Mucosa of stomach (tissue), 1 donor: ENCODE results near the gene MYT1.
"Not testable (repeated sequence)": the region's sequence is repeated elsewhere in the genome, so short reads cannot be mapped to it uniquely, and the experiment has no call there.

Experiments
- H3K27me3 ChIP-seq: one replicate; pipeline ENCODE4 v1.7.0; 2013; ENCODE audit warnings: mild to moderate bottlenecking, low read length; ENCODE audit not compliant: control insufficient read depth, insufficient read depth
- H3K36me3 ChIP-seq: one replicate; pipeline ENCODE4 v1.7.0; 2013; ENCODE audit warnings: low read length; ENCODE audit not compliant: control insufficient read depth, insufficient read depth
- H3K4me1 ChIP-seq: one replicate; pipeline ENCODE4 v1.7.0; 2013; ENCODE audit warnings: mild to moderate bottlenecking, low read length; ENCODE audit not compliant: control insufficient read depth, insufficient read depth
- H3K4me3 ChIP-seq: one replicate; pipeline ENCODE4 v1.7.0; 2013; ENCODE audit warnings: low read length
- H3K9ac ChIP-seq: one replicate; pipeline ENCODE4 v1.7.0; 2013; ENCODE audit warnings: mild to moderate bottlenecking, low read length, moderate library complexity
- H3K9me3 ChIP-seq: one replicate; pipeline ENCODE4 v1.7.0; 2013; ENCODE audit warnings: mild to moderate bottlenecking, low read length, moderate library complexity; ENCODE audit not compliant: control insufficient read depth
- donor health status: Pancreatic carcinoma.

Gene MYT1

DNA sequence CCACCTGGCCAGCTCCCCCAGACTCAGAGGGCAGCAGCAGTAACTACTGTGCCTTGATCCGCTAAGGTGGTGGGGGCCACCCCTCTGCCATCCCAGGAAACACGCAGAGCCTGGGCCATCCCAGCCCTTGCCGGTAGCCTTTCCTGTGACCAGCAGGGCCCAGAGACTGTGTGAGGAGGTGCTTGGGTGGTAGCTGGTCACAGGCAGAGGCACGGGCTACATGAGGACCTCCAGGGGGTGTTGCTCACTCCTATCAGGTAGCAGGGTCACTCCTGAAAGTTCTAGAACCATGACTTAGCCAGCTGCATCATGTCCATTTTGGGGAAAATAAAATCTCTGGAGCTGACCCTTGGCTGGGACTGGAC is 114.0 kb downstream of the MYT1 start:
- H3K9ac ChIP-seq = no peak overlapping the region
- H3K4me3 ChIP-seq = no peak overlapping the region
- no peaks in the 10 kb centered on the region for H3K4me1 ChIP-seq
- no peaks in the 10 kb centered on the region for H3K27me3 ChIP-seq
- no peaks in the 10 kb centered on the region for H3K9me3 ChIP-seq
- H3K36me3 ChIP-seq = no peaks in the 10 kb centered on the region

DNA sequence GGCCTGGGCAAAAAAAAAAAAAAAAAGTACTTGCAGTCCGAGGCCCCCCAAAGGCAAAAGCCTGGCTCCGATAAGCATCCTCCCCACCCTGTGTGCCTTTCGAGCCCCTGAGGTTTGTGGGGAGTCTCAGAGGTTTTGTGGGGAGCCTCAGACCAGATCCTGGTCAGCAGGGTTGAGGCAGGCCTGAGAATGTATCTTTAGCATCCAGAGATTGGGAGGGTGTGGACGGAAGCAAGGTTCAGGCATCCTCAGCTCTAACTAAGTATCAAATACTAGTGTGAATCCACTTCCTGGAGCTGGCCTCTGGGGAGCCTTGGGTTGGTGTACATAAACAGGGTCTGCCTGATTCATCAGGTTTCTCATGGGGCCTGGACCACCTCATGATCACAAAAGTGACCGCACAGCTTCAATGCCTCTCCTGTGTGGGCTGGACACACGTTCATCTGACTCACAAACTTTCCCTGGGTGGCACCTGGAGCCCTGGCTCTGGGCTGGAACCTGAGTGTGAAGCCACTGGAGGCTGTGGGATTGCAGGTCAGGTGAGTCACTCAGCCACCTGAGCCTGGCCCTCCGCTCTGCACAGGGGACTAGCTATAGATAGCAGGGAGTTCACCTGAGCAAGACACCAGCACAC is 115.7 kb downstream of the MYT1 start:
- no peaks in the 10 kb centered on the region for H3K27me3 ChIP-seq
- H3K9ac ChIP-seq = no peak overlapping the region
- H3K9me3 ChIP-seq = no peaks in the 10 kb centered on the region
- H3K4me1 ChIP-seq = no peaks in the 10 kb centered on the region
- H3K36me3 ChIP-seq = no peaks in the 10 kb centered on the region
- no peak overlapping the region for H3K4me3 ChIP-seq

DNA sequence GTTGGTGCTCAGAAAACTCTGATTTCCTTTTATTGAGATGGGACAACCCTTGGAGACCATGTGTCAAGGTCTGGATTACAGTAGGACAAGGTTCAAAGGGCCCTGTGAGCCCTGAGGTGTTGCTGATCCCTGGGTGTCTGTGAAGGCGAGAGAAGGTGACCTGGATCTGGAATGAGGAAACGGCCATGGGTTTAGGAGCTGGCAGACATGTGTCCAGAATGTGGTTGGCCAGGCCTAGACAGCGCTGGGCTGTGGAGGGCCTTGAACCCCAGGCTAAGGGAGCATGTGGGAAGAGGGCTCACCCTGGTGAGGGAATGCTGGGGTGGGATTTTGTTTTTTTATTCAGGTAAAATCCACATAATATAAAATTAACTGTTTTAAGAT is 116.2 kb downstream of the MYT1 start:
- Histone ChIP-seq H3K9me3 (no peaks in the 10 kb centered on the region), H3K27me3 (no peaks in the 10 kb centered on the region), H3K4me1 (no peaks in the 10 kb centered on the region), H3K9ac (no peak overlapping the region), H3K4me3 (no peak overlapping the region), H3K36me3 (no peaks in the 10 kb centered on the region)

DNA sequence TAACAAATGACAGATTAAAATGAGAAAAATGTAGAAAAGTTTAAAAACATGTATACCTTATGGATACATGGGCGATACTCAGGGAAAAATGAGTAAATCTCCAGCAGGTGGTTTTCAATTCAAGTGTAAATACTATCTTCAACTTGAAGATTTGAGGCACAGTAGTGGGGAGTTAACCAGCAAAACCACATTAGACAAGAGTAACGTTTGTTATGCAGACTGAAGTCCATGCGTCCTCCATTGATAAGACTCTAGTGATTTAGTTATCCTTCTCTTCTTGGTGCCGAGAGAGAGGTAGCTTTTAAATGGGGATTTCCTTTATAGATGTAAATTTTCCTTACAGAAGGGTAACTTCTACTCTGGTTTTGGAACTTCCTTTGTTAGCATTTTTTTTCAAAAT is 119.4 kb downstream of the MYT1 start:
- H3K9me3 ChIP-seq = no peaks in the 10 kb centered on the region
- H3K36me3 ChIP-seq = no peaks in the 10 kb centered on the region
- no peak overlapping the region for H3K4me3 ChIP-seq
- no peaks in the 10 kb centered on the region for H3K27me3 ChIP-seq
- H3K4me1 ChIP-seq = no peaks in the 10 kb centered on the region
- H3K9ac ChIP-seq = no peak overlapping the region

DNA sequence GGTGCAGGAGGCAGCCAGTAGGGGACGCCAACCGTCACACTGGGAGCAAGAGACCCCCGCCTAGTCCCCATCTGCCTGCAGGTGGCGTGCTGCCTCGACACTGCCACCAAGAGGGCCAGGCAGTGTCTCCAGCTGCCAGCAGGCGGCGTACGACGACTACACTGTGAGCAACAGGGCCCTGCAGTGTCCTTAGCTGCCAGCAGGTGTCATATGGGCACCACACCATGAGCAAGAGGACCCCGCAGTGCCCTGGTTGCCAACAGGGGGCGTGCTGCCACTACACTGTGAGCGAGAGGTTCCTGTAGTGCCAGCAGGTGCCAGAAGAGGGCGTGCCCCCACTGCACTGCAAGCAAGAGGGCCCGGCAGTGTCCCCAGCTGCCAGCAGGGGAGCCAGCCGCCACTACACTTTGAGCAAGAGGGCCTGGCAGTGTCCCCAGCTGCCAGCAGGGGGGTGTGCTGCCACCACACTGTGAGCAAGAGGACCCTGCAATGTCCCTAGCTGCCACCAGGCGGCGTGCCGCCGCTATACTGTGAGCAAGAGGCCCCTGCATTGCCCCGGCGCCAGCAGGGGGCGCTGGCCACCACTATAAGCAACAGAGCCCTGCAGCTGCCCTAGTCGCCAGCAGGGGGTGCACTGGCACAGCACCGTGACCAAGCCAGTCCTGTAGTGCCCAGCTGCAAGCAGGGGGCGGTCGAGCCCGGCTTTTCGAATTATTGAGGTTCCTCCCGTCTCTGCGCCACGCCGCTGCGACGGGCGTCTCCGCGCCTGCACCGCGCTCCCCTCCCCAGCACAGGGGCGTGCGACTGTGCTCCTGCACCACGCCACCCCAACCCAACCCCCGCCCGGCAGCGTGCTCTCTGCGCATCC is 121.6 kb downstream of the MYT1 start:
- H3K4me3 ChIP-seq, H3K36me3 ChIP-seq, H3K4me1 ChIP-seq, H3K9me3 ChIP-seq, H3K27me3 ChIP-seq, H3K9ac ChIP-seq: not testable (repeated sequence)

DNA sequence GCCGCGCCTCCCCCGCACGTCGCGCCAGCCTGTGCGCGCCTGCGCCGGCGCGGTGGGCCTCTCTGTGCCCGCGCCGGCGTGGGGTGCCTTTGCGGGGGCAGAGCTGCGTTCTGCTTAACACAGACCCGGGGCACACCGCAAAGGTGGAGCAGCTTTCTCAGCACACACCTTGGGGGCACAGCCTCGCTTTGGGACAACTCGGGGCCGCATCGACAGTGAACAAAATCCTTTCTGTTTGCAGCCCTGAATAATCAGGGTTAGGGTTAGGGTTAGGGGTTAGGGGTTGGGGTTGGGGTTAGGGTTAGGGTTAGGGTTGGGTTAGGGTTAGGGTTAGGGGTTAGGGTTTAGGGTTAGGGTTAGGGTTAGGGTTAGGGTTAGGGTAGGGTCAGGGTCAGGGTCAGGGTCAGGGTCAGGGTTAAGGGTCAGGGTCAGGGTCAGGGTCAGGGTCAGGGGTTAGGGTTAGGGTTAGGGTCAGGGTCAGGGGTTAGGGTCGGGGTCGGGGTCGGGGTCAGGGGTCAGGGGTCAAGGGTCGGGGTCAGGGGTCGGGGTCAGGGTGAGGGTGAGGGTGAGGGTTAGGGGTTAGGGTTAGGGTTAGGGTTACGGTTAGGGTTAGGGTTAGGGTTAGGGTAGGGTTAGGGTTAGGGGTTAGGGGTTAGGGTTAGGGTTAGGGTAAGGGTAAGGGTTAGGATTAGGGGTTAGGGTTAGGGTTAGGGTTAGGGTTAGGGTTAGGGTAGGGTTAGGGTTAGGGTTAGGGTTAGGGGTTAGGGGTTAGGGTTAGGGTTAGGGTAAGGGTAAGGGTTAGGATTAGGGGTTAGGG is 122.4 kb downstream of the MYT1 start:
- not testable (repeated sequence) for H3K4me3 ChIP-seq, H3K4me1 ChIP-seq, H3K9ac ChIP-seq, H3K36me3 ChIP-seq, H3K9me3 ChIP-seq, H3K27me3 ChIP-seq

DNA sequence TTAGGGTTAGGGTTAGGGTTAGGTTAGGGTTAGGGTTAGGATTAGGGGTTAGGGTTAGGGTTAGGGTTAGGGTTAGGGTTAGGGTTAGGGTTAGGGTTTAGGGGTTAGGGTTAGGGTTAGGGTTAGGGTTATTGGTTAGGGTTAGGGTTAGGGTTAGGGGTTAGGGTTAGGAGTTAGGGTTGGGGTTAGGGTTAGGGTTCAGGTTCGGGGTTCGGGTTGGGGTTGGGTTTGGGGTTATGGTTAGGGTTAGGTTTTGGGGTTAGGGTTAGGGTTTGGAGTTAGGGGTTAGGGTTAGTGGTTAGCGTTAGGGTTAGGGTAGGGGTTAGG is 123.0 kb downstream of the MYT1 start:
- not testable (repeated sequence) for H3K9ac ChIP-seq, H3K27me3 ChIP-seq, H3K4me3 ChIP-seq, H3K4me1 ChIP-seq, H3K36me3 ChIP-seq, H3K9me3 ChIP-seq
